Stimulated activated naive CD8-positive, alpha-beta T cell treated with anti-CD3 and anti-CD28 coated beads, Interleukin-15, Interleukin-2, amounts not matched to agents 100 ng/mL and 50 ng/mL, for 24 hours (primary cell): ENCODE measurements around the gene NUDT8.

ENCODE experiments used
- H3K27ac Mint-ChIP-seq: one replicate; pipeline ENCODE4 v1.8.0; 2021; ENCODE audit warnings: mild to moderate bottlenecking, mixed read lengths
- H3K27me3 Mint-ChIP-seq: one replicate; pipeline ENCODE4 v1.8.0; 2021; ENCODE audit warnings: mixed read lengths
- H3K36me3 Mint-ChIP-seq: one replicate; pipeline ENCODE4 v1.8.0; 2021; ENCODE audit warnings: low read depth, mixed read lengths
- H3K4me1 Mint-ChIP-seq: one replicate; pipeline ENCODE4 v1.8.0; 2021; ENCODE audit warnings: low read depth, mixed read lengths
- H3K4me3 Mint-ChIP-seq: one replicate; pipeline ENCODE4 v1.8.0; 2021; ENCODE audit warnings: mild to moderate bottlenecking, mixed read lengths
- H3K9me3 Mint-ChIP-seq: one replicate; pipeline ENCODE4 v1.8.0; 2021; ENCODE audit warnings: mixed read lengths

NUDT8 gene

GRCh38 chr11:67586568-67587250, 43.0 kb downstream of the NUDT8 start:
- H3K4me3 Mint-ChIP-seq: peak overlapping the region; percentile 3
- H3K36me3 Mint-ChIP-seq: peaks cover 35% of the 10 kb centered on the region
- peaks cover 49% of the 10 kb centered on the region for H3K4me1 Mint-ChIP-seq
- no peaks in the 10 kb centered on the region for H3K9me3 Mint-ChIP-seq
- H3K27ac Mint-ChIP-seq: peak overlapping the region; percentile 61
- peaks cover 5% of the 10 kb centered on the region for H3K27me3 Mint-ChIP-seq

- Mint-ChIP-seq H3K36me3 (peaks cover 35% of the 10 kb centered on the region), H3K27ac (peak overlapping the region; percentile 79), H3K4me1 (peaks cover 49% of the 10 kb centered on the region), H3K27me3 (peaks cover 5% of the 10 kb centered on the region), H3K9me3 (no peaks in the 10 kb centered on the region), H3K4me3 (peak overlapping the region; percentile 86)
These were observed 43.8 kb downstream of the NUDT8 start for GRCh38 chr11:67585911-67586310.

DNA sequence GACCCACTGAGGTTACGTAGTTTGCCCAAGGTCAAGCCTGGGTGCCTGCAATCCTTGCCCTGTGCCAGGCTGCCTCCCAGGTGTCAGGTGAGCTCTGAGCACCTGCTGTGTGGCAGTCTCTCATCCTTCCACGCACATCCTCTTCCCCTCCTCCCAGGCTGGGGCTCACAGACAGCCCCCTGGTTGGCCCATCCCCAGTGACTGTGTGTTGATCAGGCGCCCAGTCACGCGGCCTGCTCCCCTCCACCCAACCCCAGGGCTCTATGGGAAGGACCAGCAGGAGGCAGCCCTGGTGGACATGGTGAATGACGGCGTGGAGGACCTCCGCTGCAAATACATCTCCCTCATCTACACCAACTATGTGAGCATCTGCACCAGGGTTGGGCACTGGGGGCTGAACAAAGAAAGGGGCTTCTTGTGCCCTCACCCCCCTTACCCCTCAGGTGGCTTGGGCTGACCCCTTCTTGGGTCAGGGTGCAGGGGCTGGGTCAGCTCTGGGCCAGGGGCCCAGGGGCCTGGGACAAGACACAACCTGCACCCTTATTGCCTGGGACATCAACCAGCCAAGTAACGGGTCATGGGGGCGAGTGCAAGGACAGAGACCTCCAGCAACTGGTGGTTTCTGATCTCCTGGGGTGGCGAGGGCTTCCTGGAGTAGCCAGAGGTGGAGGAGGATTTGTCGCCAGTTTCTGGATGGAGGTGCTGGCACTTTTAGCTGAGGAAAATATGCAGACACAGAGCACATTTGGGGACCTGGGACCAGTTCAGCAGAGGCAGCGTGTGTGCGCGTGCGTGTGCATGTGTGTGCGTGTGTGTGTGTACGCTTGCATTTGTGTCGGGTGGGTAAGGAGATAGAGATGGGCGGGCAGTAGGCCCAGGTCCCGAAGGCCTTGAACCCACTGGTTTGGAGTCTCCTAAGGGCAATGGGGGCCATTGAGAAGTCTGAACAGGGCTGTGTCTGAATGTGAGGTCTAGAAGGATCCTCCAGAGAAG, 44.6 kb downstream of the NUDT8 start:
- Mint-ChIP-seq H3K36me3 (peaks cover 35% of the 10 kb centered on the region), H3K4me1 (peaks cover 54% of the 10 kb centered on the region), H3K9me3 (no peaks in the 10 kb centered on the region), H3K4me3 (peak overlapping the region; percentile 86), H3K27me3 (peaks cover 9% of the 10 kb centered on the region), H3K27ac (peak overlapping the region; percentile 79)

DNA sequence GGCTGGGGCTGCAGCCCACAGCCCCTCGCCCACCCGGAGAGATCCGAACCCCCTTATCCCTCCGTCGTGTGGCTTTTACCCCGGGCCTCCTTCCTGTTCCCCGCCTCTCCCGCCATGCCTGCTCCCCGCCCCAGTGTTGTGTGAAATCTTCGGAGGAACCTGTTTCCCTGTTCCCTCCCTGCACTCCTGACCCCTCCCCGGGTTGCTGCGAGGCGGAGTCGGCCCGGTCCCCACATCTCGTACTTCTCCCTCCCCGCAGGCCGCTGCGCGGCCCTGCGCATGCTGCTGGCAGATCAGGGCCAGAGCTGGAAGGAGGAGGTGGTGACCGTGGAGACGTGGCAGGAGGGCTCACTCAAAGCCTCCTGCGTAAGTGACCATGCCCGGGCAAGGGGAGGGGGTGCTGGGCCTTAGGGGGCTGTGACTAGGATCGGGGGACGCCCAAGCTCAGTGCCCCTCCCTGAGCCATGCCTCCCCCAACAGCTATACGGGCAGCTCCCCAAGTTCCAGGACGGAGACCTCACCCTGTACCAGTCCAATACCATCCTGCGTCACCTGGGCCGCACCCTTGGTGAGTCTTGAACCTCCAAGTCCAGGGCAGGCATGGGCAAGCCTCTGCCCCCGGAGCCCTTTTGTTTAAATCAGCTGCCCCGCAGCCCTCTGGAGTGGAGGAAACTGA, 45.4 kb downstream of the NUDT8 start:
- no peaks in the 10 kb centered on the region for H3K9me3 Mint-ChIP-seq
- H3K27me3 Mint-ChIP-seq: peaks cover 9% of the 10 kb centered on the region
- peak overlapping the region; percentile 79 for H3K27ac Mint-ChIP-seq
- peak overlapping the region; percentile 86 for H3K4me3 Mint-ChIP-seq
- peaks cover 62% of the 10 kb centered on the region for H3K4me1 Mint-ChIP-seq
- H3K36me3 Mint-ChIP-seq: peaks cover 35% of the 10 kb centered on the region

- Mint-ChIP-seq H3K4me3 (peak within 1 kb of the TSS; percentile 89), H3K27ac (peak within 1 kb of the TSS; percentile 92), H3K9me3 (no peaks in the 10 kb centered on the region), H3K27me3 (peaks cover 14% of the 10 kb centered on the region), H3K36me3 (peaks cover 35% of the 10 kb centered on the region), H3K4me1 (peaks cover 61% of the 10 kb centered on the region)
These were observed 46.2 kb downstream of the NUDT8 start, which contains the start of gene GSTP1 for GRCh38 chr11:67583247-67584204. TSS of gene GSTP1 (plus strand) at chr11:67583812. CDS start at chr11:67583844, 32 bp downstream.

DNA sequence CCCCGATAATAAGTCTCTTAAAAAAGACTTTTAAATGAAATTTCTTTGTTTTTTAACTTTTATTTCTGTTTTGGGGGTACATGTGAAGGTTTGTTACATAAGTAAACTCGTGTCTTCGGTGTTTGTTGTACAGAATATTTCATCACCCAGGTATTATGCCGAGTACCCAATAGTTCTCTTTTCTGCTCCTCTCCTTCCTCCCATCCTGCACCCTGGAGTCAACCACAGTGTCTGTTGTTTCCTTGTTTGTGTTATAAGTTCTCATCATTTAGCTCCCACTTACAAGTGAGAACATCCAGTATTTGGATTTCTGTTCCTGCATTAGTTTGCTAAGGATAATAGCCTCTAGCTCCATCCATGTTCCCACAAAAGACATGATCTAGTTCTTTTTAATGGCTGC, 47.7 kb downstream of the NUDT8 start:
- H3K27ac Mint-ChIP-seq: peak overlapping the region; percentile 81
- H3K27me3 Mint-ChIP-seq: peaks cover 17% of the 10 kb centered on the region
- peaks cover 57% of the 10 kb centered on the region for H3K4me1 Mint-ChIP-seq
- H3K36me3 Mint-ChIP-seq: peaks cover 24% of the 10 kb centered on the region
- H3K4me3 Mint-ChIP-seq: peak overlapping the region; percentile 89
- no peaks in the 10 kb centered on the region for H3K9me3 Mint-ChIP-seq

DNA sequence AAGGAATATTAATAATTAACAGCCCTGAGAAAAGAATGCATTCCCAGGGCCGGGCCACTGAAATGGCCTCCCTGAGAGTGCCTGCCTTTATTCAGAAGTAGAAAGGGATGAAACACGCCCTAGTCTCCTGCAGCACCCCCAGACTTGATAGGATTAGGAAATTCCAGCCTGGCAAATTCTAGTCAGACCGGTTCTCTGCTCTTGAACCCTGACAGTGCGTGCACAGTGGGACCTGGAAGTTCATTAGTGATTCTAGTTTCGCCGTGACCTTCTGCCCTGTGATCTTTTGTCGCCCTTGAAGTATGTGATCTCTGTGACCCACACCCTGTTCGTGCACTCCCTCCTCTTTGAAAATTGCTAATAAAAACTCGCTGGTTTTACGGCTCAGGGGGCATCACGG, 48.3 kb downstream of the NUDT8 start:
- no peaks in the 10 kb centered on the region for H3K9me3 Mint-ChIP-seq
- H3K27me3 Mint-ChIP-seq: peaks cover 17% of the 10 kb centered on the region
- H3K4me3 Mint-ChIP-seq: no peak overlapping the region
- no peak overlapping the region for H3K27ac Mint-ChIP-seq
- H3K4me1 Mint-ChIP-seq: peaks cover 51% of the 10 kb centered on the region
- peaks cover 18% of the 10 kb centered on the region for H3K36me3 Mint-ChIP-seq

GRCh38 chr11:67577951-67578350, 51.8 kb downstream of the NUDT8 start:
- Mint-ChIP-seq H3K4me3 (no peak overlapping the region), H3K9me3 (no peaks in the 10 kb centered on the region), H3K36me3 (no peaks in the 10 kb centered on the region), H3K4me1 (peaks cover 27% of the 10 kb centered on the region), H3K27ac (no peak overlapping the region), H3K27me3 (peaks cover 26% of the 10 kb centered on the region)
